ENCODE results near the gene RECQL5.

The RECQL5 gene

GRCh38 chr17:75704963-75705875, 38.3 kb upstream of the RECQL5 start:
- no peak for TF ChIP-seq EZH2phosphoT487 (IDR thresholded peaks at IDR 0.05; ENCODE audit: low read depth)
- no peak for TF ChIP-seq CTCF (IDR thresholded peaks at IDR 0.05; ENCODE audit: low read depth, low read length)
- H3K27ac ChIP-seq (ENCODE audit: low read length), result no peak overlapping the region
- no peak overlapping the region for H2AFZ ChIP-seq (ENCODE audit: low read depth, low read length)
- no peaks in the 10 kb centered on the region for H3K79me2 ChIP-seq (ENCODE audit: low read length)
- H3K4me1 ChIP-seq (ENCODE audit: low read length), result no peaks in the 10 kb centered on the region
- H3K4me2 ChIP-seq (ENCODE audit: low read length), result no peak overlapping the region
- no peak overlapping the region for H3K4me3 ChIP-seq (ENCODE audit: low read length)
- no peaks in the 10 kb centered on the region for H4K20me1 ChIP-seq (ENCODE audit: insufficient read depth, low read length)
- no peaks in the 10 kb centered on the region for H3K9me3 ChIP-seq (ENCODE audit: insufficient read depth, low read length)
- peaks cover 65% of the 10 kb centered on the region for H3K36me3 ChIP-seq (replicated peaks; ENCODE audit: low read depth, low read length)
- H3K27me3 ChIP-seq (ENCODE audit: low read depth, low read length), result no peaks in the 10 kb centered on the region
- no peak overlapping the region for H3K9ac ChIP-seq (ENCODE audit: low read length)

- H3K9ac ChIP-seq (ENCODE audit: low read length), result no peak overlapping the region
- TF ChIP-seq CTCF (IDR thresholded peaks at IDR 0.05; ENCODE audit: low read depth, low read length), result no peak
- TF ChIP-seq EZH2phosphoT487 (IDR thresholded peaks at IDR 0.05; ENCODE audit: low read depth), result no peak
- peaks cover 72% of the 10 kb centered on the region for H3K36me3 ChIP-seq (replicated peaks; ENCODE audit: low read depth, low read length)
- no peak overlapping the region for H3K27ac ChIP-seq (ENCODE audit: low read length)
- H3K4me3 ChIP-seq (ENCODE audit: low read length), result no peak overlapping the region
- no peak overlapping the region for H3K4me2 ChIP-seq (ENCODE audit: low read length)
- H3K27me3 ChIP-seq (ENCODE audit: low read depth, low read length), result no peaks in the 10 kb centered on the region
- H2AFZ ChIP-seq (ENCODE audit: low read depth, low read length), result no peak overlapping the region
- no peaks in the 10 kb centered on the region for H3K4me1 ChIP-seq (ENCODE audit: low read length)
- H3K9me3 ChIP-seq (ENCODE audit: insufficient read depth, low read length), result no peaks in the 10 kb centered on the region
- no peaks in the 10 kb centered on the region for H4K20me1 ChIP-seq (ENCODE audit: insufficient read depth, low read length)
- H3K79me2 ChIP-seq (ENCODE audit: low read length), result no peaks in the 10 kb centered on the region
Measured at GRCh38 chr17:75703591-75703990, 36.6 kb upstream of the RECQL5 start.

- Histone ChIP-seq H3K4me2 (ENCODE audit: low read length) (no peak overlapping the region), H3K79me2 (ENCODE audit: low read length) (no peaks in the 10 kb centered on the region), H3K4me3 (ENCODE audit: low read length) (no peak overlapping the region), H3K27me3 (ENCODE audit: low read depth, low read length) (no peaks in the 10 kb centered on the region), H3K36me3 (replicated peaks; ENCODE audit: low read depth, low read length) (peaks cover 68% of the 10 kb centered on the region), H3K9ac (ENCODE audit: low read length) (no peak overlapping the region), H3K27ac (ENCODE audit: low read length) (no peak overlapping the region), H3K9me3 (ENCODE audit: insufficient read depth, low read length) (no peaks in the 10 kb centered on the region), H2AFZ (ENCODE audit: low read depth, low read length) (no peak overlapping the region), H3K4me1 (ENCODE audit: low read length) (no peaks in the 10 kb centered on the region), H4K20me1 (ENCODE audit: insufficient read depth, low read length) (no peaks in the 10 kb centered on the region)
- TF ChIP-seq CTCF (IDR thresholded peaks at IDR 0.05; ENCODE audit: low read depth, low read length), result no peak
- TF ChIP-seq EZH2phosphoT487 (IDR thresholded peaks at IDR 0.05; ENCODE audit: low read depth), result no peak
Measured at GRCh38 chr17:75703191-75703590, 36.2 kb upstream of the RECQL5 start.

- H3K4me3 ChIP-seq (ENCODE audit: low read length), result no peak overlapping the region
- peaks cover 7% of the 10 kb centered on the region; the same call in 1 of the 2 replicates for H3K79me2 ChIP-seq (ENCODE audit: low read length)
- H4K20me1 ChIP-seq (ENCODE audit: insufficient read depth, low read length), result no peaks in the 10 kb centered on the region
- no peak overlapping the region for H3K9ac ChIP-seq (ENCODE audit: low read length)
- no peak overlapping the region for H2AFZ ChIP-seq (ENCODE audit: low read depth, low read length)
- H3K27me3 ChIP-seq (ENCODE audit: low read depth, low read length), result no peaks in the 10 kb centered on the region
- H3K36me3 ChIP-seq (replicated peaks; ENCODE audit: low read depth, low read length), result peaks cover 52% of the 10 kb centered on the region
- H3K4me1 ChIP-seq (ENCODE audit: low read length), result no peaks in the 10 kb centered on the region
- H3K4me2 ChIP-seq (ENCODE audit: low read length), result no peak overlapping the region
- TF ChIP-seq CTCF (IDR thresholded peaks at IDR 0.05; ENCODE audit: low read depth, low read length), result no peak
- no peak for TF ChIP-seq EZH2phosphoT487 (IDR thresholded peaks at IDR 0.05; ENCODE audit: low read depth)
- no peak overlapping the region for H3K27ac ChIP-seq (ENCODE audit: low read length)
- no peaks in the 10 kb centered on the region for H3K9me3 ChIP-seq (ENCODE audit: insufficient read depth, low read length)
Measured at GRCh38 chr17:75701288-75701687, 34.3 kb upstream of the RECQL5 start.
